MM.1S (cell line): ENCODE results near the gene SRRD.

Experiments used
- DNase-seq: peaks from one replicate; pipeline ENCODE4 v3.0.0-alpha.2; 2015
- H2AFZ ChIP-seq: fragments of 300-600 bp; sonication (generic); 2 replicates; pipeline ENCODE4 v1.6.0; 2016; ENCODE audit warnings: antibody characterized with exemption, low read length
- H3F3A ChIP-seq: fragments of 300-600 bp; sonication (generic); 2 replicates; pipeline ENCODE4 v1.6.1; 2016; ENCODE audit warnings: mild to moderate bottlenecking, antibody characterized with exemption, low read length, moderate library complexity, mixed read lengths; ENCODE audit not compliant: insufficient read depth
- H3K27ac ChIP-seq: fragments of 300-600 bp; sonication (generic); 2 replicates; pipeline ENCODE4 v1.5.1; 2016; ENCODE audit warnings: mild to moderate bottlenecking, low read length
- H3K27me3 ChIP-seq: fragments of 300-600 bp; sonication (generic); replicated peaks from 2 replicates; pipeline ENCODE4 v1.6.0; 2016; ENCODE audit warnings: low read length; ENCODE audit not compliant: insufficient read depth
- H3K36me3 ChIP-seq: fragments of 300-600 bp; sonication (generic); replicated peaks from 2 replicates; pipeline ENCODE4 v1.6.1; 2016; ENCODE audit warnings: mild to moderate bottlenecking, low read length, mixed read lengths; ENCODE audit not compliant: insufficient read depth
- H3K4me1 ChIP-seq: fragments of 300-600 bp; sonication (generic); 2 replicates; pipeline ENCODE4 v1.6.1; 2016; ENCODE audit warnings: low read length, mixed read lengths
- H3K4me2 ChIP-seq: fragments of 300-600 bp; sonication (generic); 2 replicates; pipeline ENCODE4 v1.6.0; 2016; ENCODE audit warnings: low read depth, low read length
- H3K4me3 ChIP-seq: fragments of 300-600 bp; sonication (generic); 2 replicates; pipeline ENCODE4 v1.5.1; 2016; ENCODE audit warnings: low read length, mixed read lengths
- H3K79me2 ChIP-seq: fragments of 300-600 bp; sonication (generic); 2 replicates; pipeline ENCODE4 v1.6.1; 2016; ENCODE audit warnings: mixed run types, low read length, mixed read lengths
- H3K9ac ChIP-seq: fragments of 300-600 bp; sonication (generic); 2 replicates; pipeline ENCODE4 v1.6.1; 2016; ENCODE audit warnings: low read length, mixed read lengths
- H3K9me2 ChIP-seq: fragments of 300-600 bp; sonication (generic); replicated peaks from 2 replicates; pipeline ENCODE4 v1.6.1; 2016; ENCODE audit warnings: mild to moderate bottlenecking, low read length, mixed read lengths; ENCODE audit not compliant: insufficient read depth
- H3K9me3 ChIP-seq: fragments of 300-600 bp; sonication (generic); replicated peaks from 2 replicates; pipeline ENCODE4 v1.6.1; 2016; ENCODE audit warnings: mild to moderate bottlenecking, low read length, mixed read lengths; ENCODE audit not compliant: insufficient read depth
- H4K20me1 ChIP-seq: fragments of 300-600 bp; sonication (generic); 2 replicates; pipeline ENCODE4 v1.6.1; 2016; ENCODE audit warnings: mild to moderate bottlenecking, low read length, moderate library complexity, mixed read lengths; ENCODE audit not compliant: insufficient read depth
- CTCF ChIP-seq: fragments of 300-600 bp; sonication (generic); IDR thresholded peaks from 2 replicates; pipeline ENCODE4 v1.5.1; 2016; ENCODE audit warnings: antibody characterized with exemption, low read length, mixed read lengths
- EZH2 ChIP-seq: fragments of 300-600 bp; sonication (generic); optimal IDR thresholded peaks from 2 replicates; pipeline ENCODE3; 2017; ENCODE audit warnings: low read depth, mild to moderate bottlenecking, antibody characterized with exemption, low read length, mixed read lengths
- EZH2phosphoT487 ChIP-seq: fragments of 300-600 bp; sonication (generic); IDR thresholded peaks from 2 replicates; pipeline ENCODE4 v1.6.1; 2018; ENCODE audit warnings: antibody characterized with exemption, low read length

SRRD gene

GRCh38 chr22:26443901-26444690 is 39.6 kb upstream of the SRRD start:
- Histone ChIP-seq H3K27me3 (no peaks in the 10 kb centered on the region), H3F3A (no peaks in the 10 kb centered on the region), H3K4me3 (no peak overlapping the region), H3K9me2 (no peaks in the 10 kb centered on the region), H4K20me1 (no peaks in the 10 kb centered on the region), H2AFZ (no peak overlapping the region), H3K36me3 (no peaks in the 10 kb centered on the region), H3K4me2 (no peak overlapping the region), H3K9ac (no peak overlapping the region), H3K27ac (no peak overlapping the region), H3K79me2 (0 out of 2 replicates have a peak, but pooled peaks cover 3% of the 10 kb centered on the region), H3K4me1 (no peaks in the 10 kb centered on the region), H3K9me3 (no peaks in the 10 kb centered on the region)
- TF ChIP-seq EZH2phosphoT487 (no peak), CTCF (no peak), EZH2 (no peak)
- no peak for DNase-seq

DNA sequence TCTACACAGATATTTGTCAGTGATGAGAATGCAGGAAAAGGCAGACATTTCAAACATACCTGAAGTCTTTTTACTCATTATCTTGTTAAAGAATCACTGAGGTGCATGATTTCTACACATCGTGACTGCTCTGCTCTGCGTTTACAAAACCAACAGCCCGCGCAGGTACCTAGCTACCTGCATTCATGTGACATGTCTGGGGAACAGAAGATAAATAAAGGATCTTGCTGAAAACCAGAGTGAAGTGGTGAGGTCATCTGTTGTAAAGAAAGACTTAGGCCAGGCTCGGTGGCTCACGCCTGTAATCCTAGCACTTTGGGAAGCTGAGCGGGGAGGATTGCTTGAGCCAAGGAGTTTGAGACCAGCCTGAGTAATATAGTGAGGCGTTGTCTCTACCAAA is 38.9 kb upstream of the SRRD start:
- Histone ChIP-seq H3K27me3 (no peaks in the 10 kb centered on the region), H3K9me2 (no peaks in the 10 kb centered on the region), H4K20me1 (no peaks in the 10 kb centered on the region), H3K27ac (no peak overlapping the region), H3K4me2 (no peak overlapping the region), H3K9me3 (no peaks in the 10 kb centered on the region), H3K79me2 (0 out of 2 replicates have a peak, but pooled peaks cover 3% of the 10 kb centered on the region), H3K9ac (no peak overlapping the region), H3K4me1 (no peaks in the 10 kb centered on the region), H3F3A (no peaks in the 10 kb centered on the region), H3K36me3 (no peaks in the 10 kb centered on the region), H3K4me3 (no peak overlapping the region), H2AFZ (no peak overlapping the region)
- TF ChIP-seq EZH2phosphoT487 (no peak), EZH2 (no peak), CTCF (no peak)
- no peak for DNase-seq

DNA sequence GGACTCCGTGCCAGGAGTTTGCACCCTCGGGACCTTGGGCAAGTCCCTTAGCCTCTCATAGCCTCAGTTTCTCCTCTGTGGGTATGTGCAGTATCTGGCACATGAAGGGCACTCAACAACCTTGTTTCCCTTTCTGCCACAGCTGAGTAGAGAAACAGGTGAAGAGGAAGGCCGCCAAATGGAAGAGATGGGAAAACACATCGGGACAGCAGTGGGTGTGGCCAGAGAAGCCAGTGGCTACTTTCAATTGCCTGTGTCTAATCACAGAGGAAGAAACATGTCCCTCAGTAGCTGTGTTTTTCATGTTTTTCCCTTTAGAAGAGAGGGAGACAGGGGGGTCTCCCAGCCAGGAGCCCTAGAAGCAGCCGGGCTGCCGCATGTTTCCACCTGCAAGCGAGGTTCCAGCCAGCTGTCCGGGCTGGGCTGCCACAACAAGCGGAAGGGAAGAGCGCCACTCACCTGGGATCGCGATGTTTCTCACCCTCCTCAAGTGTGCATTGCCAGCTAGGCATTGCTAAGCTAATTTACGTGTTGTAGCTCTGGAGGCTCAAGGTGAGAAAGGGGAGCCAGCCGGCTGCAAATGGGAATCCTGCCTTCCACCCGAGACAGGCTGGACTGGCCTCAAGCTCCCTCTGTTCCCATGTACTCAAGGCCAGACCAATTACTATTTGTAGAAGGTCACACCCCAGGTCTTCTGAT is 38.0 kb upstream of the SRRD start:
- no peaks in the 10 kb centered on the region for H3F3A ChIP-seq
- H3K36me3 ChIP-seq: no peaks in the 10 kb centered on the region
- H3K9me3 ChIP-seq: no peaks in the 10 kb centered on the region
- H3K27ac ChIP-seq: no peak overlapping the region
- H3K27me3 ChIP-seq: no peaks in the 10 kb centered on the region
- no peaks in the 10 kb centered on the region for H3K4me1 ChIP-seq
- H3K79me2 ChIP-seq: no peaks in the 10 kb centered on the region
- H3K9ac ChIP-seq: no peak overlapping the region
- no peak overlapping the region for H2AFZ ChIP-seq
- TF ChIP-seq EZH2: no peak
- TF ChIP-seq CTCF: no peak
- TF ChIP-seq EZH2phosphoT487: no peak
- no peak overlapping the region for H3K4me2 ChIP-seq
- DNase-seq: no peak
- no peaks in the 10 kb centered on the region for H3K9me2 ChIP-seq
- H3K4me3 ChIP-seq: no peak overlapping the region
- no peaks in the 10 kb centered on the region for H4K20me1 ChIP-seq
